ENCODE data around the gene BNC2.

DNA sequence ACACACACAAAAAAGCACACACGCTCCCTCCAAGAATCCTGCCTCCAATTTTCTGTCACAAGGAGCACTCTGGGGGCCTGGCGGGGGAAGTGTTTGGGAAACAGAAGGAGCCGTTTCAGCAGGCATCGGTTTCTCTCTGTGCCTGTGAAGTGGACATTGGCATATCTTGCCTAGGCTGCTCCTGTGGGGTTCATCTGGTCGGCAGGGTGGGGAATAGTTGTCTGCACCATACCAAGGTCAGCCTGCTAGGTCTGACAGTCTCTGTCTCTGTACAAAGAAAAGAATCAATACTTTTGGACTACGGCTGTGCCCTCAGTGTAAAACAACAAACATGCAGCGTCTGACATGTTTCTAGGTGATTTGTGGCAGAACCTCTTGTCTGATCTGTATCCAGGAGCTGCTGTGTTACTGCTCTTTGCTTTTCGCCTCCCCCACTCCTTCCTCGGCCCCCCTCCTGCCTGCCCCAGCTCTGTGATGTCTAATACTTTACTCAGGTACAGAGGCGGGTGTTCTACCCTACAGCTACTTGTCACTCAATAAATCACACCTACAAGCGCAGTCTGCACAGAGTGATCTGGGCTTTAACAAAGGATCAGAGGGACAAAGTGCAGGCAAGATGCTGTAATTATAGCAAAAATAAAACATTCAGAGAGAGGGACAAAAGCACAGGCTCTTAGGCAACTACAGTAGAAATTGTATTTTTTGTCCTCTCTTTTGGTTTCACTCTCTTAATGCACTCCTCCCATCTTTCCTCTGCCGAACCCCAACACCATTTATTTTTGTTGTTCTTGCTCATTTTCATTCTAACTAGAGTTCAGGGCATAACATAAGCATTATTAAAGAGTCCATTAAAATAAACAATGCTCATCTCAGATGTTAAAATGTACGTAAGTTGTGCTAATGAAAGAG lies 216.7 kb downstream of the BNC2 start:
- TF ChIP-seq, protein P1, sequence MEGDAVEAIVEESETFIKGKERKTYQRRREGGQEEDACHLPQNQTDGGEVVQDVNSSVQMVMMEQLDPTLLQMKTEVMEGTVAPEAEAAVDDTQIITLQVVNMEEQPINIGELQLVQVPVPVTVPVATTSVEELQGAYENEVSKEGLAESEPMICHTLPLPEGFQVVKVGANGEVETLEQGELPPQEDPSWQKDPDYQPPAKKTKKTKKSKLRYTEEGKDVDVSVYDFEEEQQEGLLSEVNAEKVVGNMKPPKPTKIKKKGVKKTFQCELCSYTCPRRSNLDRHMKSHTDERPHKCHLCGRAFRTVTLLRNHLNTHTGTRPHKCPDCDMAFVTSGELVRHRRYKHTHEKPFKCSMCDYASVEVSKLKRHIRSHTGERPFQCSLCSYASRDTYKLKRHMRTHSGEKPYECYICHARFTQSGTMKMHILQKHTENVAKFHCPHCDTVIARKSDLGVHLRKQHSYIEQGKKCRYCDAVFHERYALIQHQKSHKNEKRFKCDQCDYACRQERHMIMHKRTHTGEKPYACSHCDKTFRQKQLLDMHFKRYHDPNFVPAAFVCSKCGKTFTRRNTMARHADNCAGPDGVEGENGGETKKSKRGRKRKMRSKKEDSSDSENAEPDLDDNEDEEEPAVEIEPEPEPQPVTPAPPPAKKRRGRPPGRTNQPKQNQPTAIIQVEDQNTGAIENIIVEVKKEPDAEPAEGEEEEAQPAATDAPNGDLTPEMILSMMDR (IDR thresholded peaks at IDR 0.05): no peak
- no peak for TF ChIP-seq POLR2A (IDR thresholded peaks at IDR 0.05)
